Left cardiac atrium (tissue), 4 donors: ENCODE results near the gene HECTD2. TPM values are rescaled to one million over a fixed set of nuclear protein-coding genes. Genes with fewer than 3 reads are reported as not detected.
"Not testable (repeated sequence)": the region's sequence is repeated elsewhere in the genome, so short reads cannot be mapped to it uniquely, and the experiment has no call there.

Experiments
- ATAC-seq, 2 donors: fragments of 200-7000 bp; cut with Tn5 transposase; one replicate each; pipeline ENCODE4 v1.9.1; 2020; ENCODE audit warnings: mild to moderate bottlenecking in 2 of 2, moderate library complexity in 2 of 2
- DNase-seq: peaks from one replicate; pipeline ENCODE4 v3.0.0-alpha.2; 2020
- intact Hi-C, 2 donors: fragments of 100-400 bp; cut with DNase I; formaldehyde crosslinking; loops; one replicate each; pipeline versions ENCODE4 v1.14.1 to v1.15.1; 2022 to 2023
- long read RNA-seq: library from polyadenylated mRNA; unstranded; transcript quantifications from one replicate; pipeline ENCODE4 v2.0.0, GENCODE V29; 2021
- total RNA-seq, 2 donors: library from RNA; stranded (reverse); fragmentation: NEBNext Ultra II Directional; extraction: Animal tissue kit (Norgen Biotek cat#: 25700); gene quantifications; one replicate each; pipeline ENCODE4 v1.2.1, GENCODE V29; 2021
- donor health status: DM: no; HTN: yes; CAD: no.
- donor health status: DM: no; HTN: yes; CAD: no; lungs with severe emphysema.
- donor health status: DM: yes; HTN: yes; CAD: no.
- donor health status: Dilated cardiomyopathy.

The HECTD2 gene
- total RNA-seq = 1 to 10 TPM; 6.5 to 9.6 TPM
- long read RNA-seq, full-length matches to known transcripts = 1 of 1 reads
- long read RNA-seq, partial matches to known transcripts = 0 of 1 reads
- long read RNA-seq, other reads (novel, unspliced or antisense) = 0 of 1 reads

GRCh38 chr10:91409869-91410637, at the start of gene HECTD2:
HECTD2 (plus strand) TSS chr10:91410344; CDS start chr10:91410439, 95 bp downstream.
- intact Hi-C loops = no loop called here
- peak; percentile 85 to 91 for ATAC-seq
- DNase-seq = peak; percentile 89

GRCh38 chr10:91360461-91360860, 49.7 kb upstream of the HECTD2 start:
- intact Hi-C loops = no loop called here
- no peak for DNase-seq
- ATAC-seq = no peak

- ATAC-seq, intact Hi-C loops, DNase-seq: not testable (repeated sequence)
Observed at GRCh38 chr10:91365519-91365918, 44.6 kb upstream of the HECTD2 start.

- ATAC-seq (no peak), DNase-seq (no peak)
- intact Hi-C loops = loop anchor here in 1 of 2 donors (2.0 kb wide), 1 partner anchor 18 kb away; no protein-coding TSS in a partner anchor
Observed at GRCh38 chr10:91366704-91367103, 43.4 kb upstream of the HECTD2 start.

GRCh38 chr10:91367127-91367531, 43.0 kb upstream of the HECTD2 start:
- ATAC-seq = peak; percentile 30 to 53
- DNase-seq = no peak
- intact Hi-C loops = loop anchor here in 1 of 2 donors (2.0 kb wide), 1 partner anchor 18 kb away; no protein-coding TSS in a partner anchor

GRCh38 chr10:91367558-91367957, 42.6 kb upstream of the HECTD2 start:
- peak; percentile 38 to 63 for ATAC-seq
- DNase-seq = no peak
- intact Hi-C loops = loop anchor here in 1 of 2 donors (2.0 kb wide), 1 partner anchor 19 kb away; no protein-coding TSS in a partner anchor

GRCh38 chr10:91369978-91370589, 40.1 kb upstream of the HECTD2 start:
- not testable (repeated sequence) for ATAC-seq, DNase-seq
- intact Hi-C loops = loop anchor here in 1 of 2 donors (2.0 kb wide), 1 partner anchor 71 kb away; no protein-coding TSS in a partner anchor

- no peak for ATAC-seq
- intact Hi-C loops = no loop called here
- DNase-seq = no peak
Observed at GRCh38 chr10:91374052-91374451, 36.1 kb upstream of the HECTD2 start.

- DNase-seq = no peak
- intact Hi-C loops = no loop called here
- ATAC-seq = no peak
Observed at GRCh38 chr10:91378061-91378460, 32.1 kb upstream of the HECTD2 start.

- ATAC-seq = peak; percentile 35 to 47
- intact Hi-C loops = loop anchor here in 1 of 2 donors (5.0 kb wide), 1 partner anchor 84 kb away; no protein-coding TSS in a partner anchor
- no peak for DNase-seq
Observed at GRCh38 chr10:91380873-91381256, 29.3 kb upstream of the HECTD2 start.

GRCh38 chr10:91381257-91381891, 28.8 kb upstream of the HECTD2 start:
- DNase-seq = peak; percentile 38
- intact Hi-C loops = loop anchor here in 1 of 2 donors (5.0 kb wide), 1 partner anchor 84 kb away; no protein-coding TSS in a partner anchor
- peak; percentile 82 to 88 for ATAC-seq

GRCh38 chr10:91385306-91386085, 24.6 kb upstream of the HECTD2 start:
- intact Hi-C loops = loop anchor here in 1 of 2 donors (5.0 kb wide), 1 partner anchor 252 kb away; no protein-coding TSS in a partner anchor
- DNase-seq (no peak), ATAC-seq (no peak)

GRCh38 chr10:91389636-91390512, 20.3 kb upstream of the HECTD2 start:
- intact Hi-C loops = loop anchor here in 1 of 2 donors (5.0 to 10.0 kb wide), 2 partner anchors 95 to 247 kb away; no protein-coding TSS in a partner anchor
- DNase-seq (no peak), ATAC-seq (peak; percentile 76)

- not testable (repeated sequence) for DNase-seq, ATAC-seq
- intact Hi-C loops = loop anchor here in 1 of 2 donors (10.0 kb wide), 1 partner anchor 94 kb away; no protein-coding TSS in a partner anchor
Observed at GRCh38 chr10:91390513-91390825, 19.7 kb upstream of the HECTD2 start.

- intact Hi-C loops = loop anchor here in 1 of 2 donors (10.0 kb wide), 1 partner anchor 93 kb away; no protein-coding TSS in a partner anchor
- no peak for DNase-seq
- no peak for ATAC-seq
Observed at GRCh38 chr10:91391920-91392319, 18.2 kb upstream of the HECTD2 start.

GRCh38 chr10:91406322-91406721, 3.8 kb upstream of the HECTD2 start:
- ATAC-seq (no peak), DNase-seq (no peak)
- intact Hi-C loops = no loop called here

- intact Hi-C loops = no loop called here
- DNase-seq (peak; percentile 89), ATAC-seq (peak; percentile 91 to 95)
Observed at GRCh38 chr10:91409069-91409868, 875 bp upstream of the HECTD2 start.
